IMR-90 (cell line): ENCODE measurements around the gene MRPL41.

Experiments
- BHLHE40 ChIP-seq: fragments of 150-350 bp; IDR thresholded peaks from 2 replicates; pipeline ENCODE4 v1.6.1; 2016; ENCODE audit warnings: mild to moderate bottlenecking, low read depth, low read length
- CTCF ChIP-seq: conservative IDR thresholded peaks from 2 replicates; pipeline ENCODE4 v1.5.1; 2012; ENCODE audit warnings: mild to moderate bottlenecking, low read depth, low read length, improper control_type of control experiment
- ELK1 ChIP-seq: fragments of 150-350 bp; IDR thresholded peaks from 2 replicates; pipeline ENCODE4 v1.6.1; 2016; ENCODE audit warnings: low read depth, mild to moderate bottlenecking, low read length, moderate library complexity, borderline replicate concordance
- MAFK ChIP-seq: IDR thresholded peaks from 2 replicates; pipeline ENCODE4 v1.6.1; 2012; ENCODE audit warnings: low read depth, low read length, improper control_type of control experiment
- NFE2L2 ChIP-seq: fragments of 150-350 bp; IDR thresholded peaks from 2 replicates; pipeline ENCODE4 v1.6.1; 2016; ENCODE audit warnings: low read depth, mild to moderate bottlenecking, low read length
- POLR2A ChIP-seq: IDR thresholded peaks from 2 replicates; pipeline ENCODE4 v1.6.1; 2012; ENCODE audit warnings: mild to moderate bottlenecking, low read depth, low read length
- RAD21 ChIP-seq: IDR thresholded peaks from 2 replicates; pipeline ENCODE4 v1.6.1; 2012; ENCODE audit warnings: low read length, improper control_type of control experiment
- RFX5 ChIP-seq: IDR thresholded peaks from 2 replicates; pipeline ENCODE4 v1.8.0; 2012; ENCODE audit warnings: low read depth, mild to moderate bottlenecking, low read length, moderate library complexity

GRCh38 chr9:137535120-137535428 is 16.6 kb upstream of the MRPL41 start:
- TF ChIP-seq CTCF (no peak), NFE2L2 (no peak), BHLHE40 (no peak), MAFK (no peak), POLR2A (no peak), RFX5 (no peak), ELK1 (no peak), RAD21 (no peak)
